DOHH2 (cell line): Measurements from ENCODE around the gene TAF3.

ENCODE experiments used
- CTCF ChIP-seq: fragments of 200-600 bp; sonication (generic); IDR thresholded peaks from one replicate; pipeline ENCODE4 v1.5.1; 2014; ENCODE audit warnings: antibody characterized with exemption, mild to moderate bottlenecking, low read depth, low read length; ENCODE audit not compliant: poor library complexity, severe bottlenecking
- EZH2phosphoT487 ChIP-seq: fragments of 200-600 bp; sonication (generic); IDR thresholded peaks from 2 replicates; pipeline ENCODE4 v1.6.1; 2017; ENCODE audit warnings: borderline replicate concordance, mild to moderate bottlenecking, antibody characterized with exemption, low read length, moderate library complexity, mixed read lengths

GRCh38 chr10:7948371-7949000, 130.2 kb downstream of the TAF3 start:
- TF ChIP-seq CTCF = no peak
- TF ChIP-seq EZH2phosphoT487 = no peak
